GM12865 (cell line): Measurements from ENCODE around the gene FCHO1.

ENCODE experiments used
- DNase-seq: peaks from one replicate; pipeline ENCODE4 v3.0.0; 2010; ENCODE audit warnings: low read depth
- H3K4me3 ChIP-seq: 2 replicates; pipeline ENCODE4 v1.5.1; 2011; ENCODE audit warnings: mild to moderate bottlenecking, low read depth, low read length, control low read depth
- TF ChIP-seq, protein P1 (sequence below): IDR thresholded peaks from 2 replicates; pipeline ENCODE4 v1.5.1; 2011; ENCODE audit warnings: low read length, control low read depth, low read depth, inconsistent platforms; ENCODE audit not compliant: insufficient read depth; ENCODE audit errors: missing control alignments

FCHO1 gene

DNA sequence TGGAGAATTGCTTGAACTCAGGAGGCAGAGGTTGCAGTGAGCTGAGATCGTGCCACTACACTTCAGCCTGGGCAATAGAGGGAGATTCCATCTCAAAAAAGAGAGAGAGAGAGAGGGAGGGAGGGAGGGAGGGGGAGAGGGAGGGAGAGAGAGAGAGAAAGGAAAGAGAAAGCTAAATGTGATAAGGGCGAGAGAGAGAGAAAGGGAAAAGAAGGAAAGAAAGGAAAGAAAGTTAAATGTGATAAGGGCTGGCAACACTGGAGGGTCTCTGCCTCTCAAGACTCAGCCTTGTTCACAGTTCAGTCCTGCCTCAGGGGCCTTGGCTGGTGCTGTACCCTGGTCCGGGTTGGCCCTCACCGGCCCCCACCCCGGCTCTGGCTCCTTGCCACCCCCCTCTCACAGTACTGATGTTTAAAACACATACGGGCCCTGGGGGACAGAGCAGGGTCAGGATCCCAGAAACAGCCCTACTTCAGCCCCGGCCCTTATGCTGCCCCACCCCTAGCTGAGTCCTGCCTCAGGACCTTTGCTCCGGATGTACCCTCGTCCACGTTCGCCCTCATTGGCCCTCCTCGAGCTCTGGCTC is 28.5 kb upstream of the FCHO1 start:
- TF ChIP-seq, protein P1, sequence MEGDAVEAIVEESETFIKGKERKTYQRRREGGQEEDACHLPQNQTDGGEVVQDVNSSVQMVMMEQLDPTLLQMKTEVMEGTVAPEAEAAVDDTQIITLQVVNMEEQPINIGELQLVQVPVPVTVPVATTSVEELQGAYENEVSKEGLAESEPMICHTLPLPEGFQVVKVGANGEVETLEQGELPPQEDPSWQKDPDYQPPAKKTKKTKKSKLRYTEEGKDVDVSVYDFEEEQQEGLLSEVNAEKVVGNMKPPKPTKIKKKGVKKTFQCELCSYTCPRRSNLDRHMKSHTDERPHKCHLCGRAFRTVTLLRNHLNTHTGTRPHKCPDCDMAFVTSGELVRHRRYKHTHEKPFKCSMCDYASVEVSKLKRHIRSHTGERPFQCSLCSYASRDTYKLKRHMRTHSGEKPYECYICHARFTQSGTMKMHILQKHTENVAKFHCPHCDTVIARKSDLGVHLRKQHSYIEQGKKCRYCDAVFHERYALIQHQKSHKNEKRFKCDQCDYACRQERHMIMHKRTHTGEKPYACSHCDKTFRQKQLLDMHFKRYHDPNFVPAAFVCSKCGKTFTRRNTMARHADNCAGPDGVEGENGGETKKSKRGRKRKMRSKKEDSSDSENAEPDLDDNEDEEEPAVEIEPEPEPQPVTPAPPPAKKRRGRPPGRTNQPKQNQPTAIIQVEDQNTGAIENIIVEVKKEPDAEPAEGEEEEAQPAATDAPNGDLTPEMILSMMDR: no peak
- H3K4me3 ChIP-seq: no peak overlapping the region
- DNase-seq: no peak

DNA sequence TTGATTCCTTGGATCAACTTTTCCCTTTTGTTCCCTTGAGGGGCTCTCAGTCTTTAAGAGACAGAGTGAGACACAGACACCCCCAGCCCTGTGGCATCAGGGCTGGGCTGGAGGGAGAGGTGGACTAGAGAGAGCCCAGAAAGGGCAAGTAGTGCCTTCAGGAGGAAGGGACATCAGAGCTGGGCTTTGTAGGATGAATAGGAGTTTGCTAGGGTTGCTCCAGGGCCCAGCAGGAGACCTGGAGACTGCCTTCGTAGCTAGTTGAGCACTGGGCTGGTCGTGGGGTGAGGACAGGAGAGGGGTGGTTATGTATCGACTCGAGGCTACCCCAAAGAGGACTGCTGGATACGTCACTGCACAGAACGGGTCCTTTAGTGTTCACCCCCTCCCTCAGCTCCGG is 26.6 kb upstream of the FCHO1 start:
- DNase-seq: no peak
- no peak overlapping the region for H3K4me3 ChIP-seq
- TF ChIP-seq, protein P1: no peak

- no peak for DNase-seq
- TF ChIP-seq, protein P1: peak; percentile 50
- no peak overlapping the region for H3K4me3 ChIP-seq
Measured at GRCh38 chr19:17725422-17726078, 25.7 kb upstream of the FCHO1 start.

DNA sequence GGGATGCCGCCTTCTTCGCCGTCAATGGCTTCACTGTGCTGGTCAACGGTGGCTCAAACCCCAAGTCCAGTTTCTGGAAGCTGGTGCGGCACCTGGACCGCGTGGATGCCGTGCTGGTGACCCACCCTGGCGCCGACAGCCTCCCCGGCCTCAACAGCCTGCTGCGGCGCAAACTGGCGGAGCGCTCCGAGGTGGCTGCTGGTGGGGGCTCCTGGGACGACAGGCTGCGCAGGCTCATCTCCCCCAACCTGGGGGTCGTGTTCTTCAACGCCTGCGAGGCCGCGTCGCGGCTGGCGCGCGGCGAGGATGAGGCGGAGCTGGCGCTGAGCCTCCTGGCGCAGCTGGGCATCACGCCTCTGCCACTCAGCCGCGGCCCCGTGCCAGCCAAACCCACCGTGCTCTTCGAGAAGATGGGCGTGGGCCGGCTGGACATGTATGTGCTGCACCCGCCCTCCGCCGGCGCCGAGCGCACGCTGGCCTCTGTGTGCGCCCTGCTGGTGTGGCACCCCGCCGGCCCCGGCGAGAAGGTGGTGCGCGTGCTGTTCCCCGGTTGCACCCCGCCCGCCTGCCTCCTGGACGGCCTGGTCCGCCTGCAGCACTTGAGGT is 25.0 kb upstream of the FCHO1 start:
- DNase-seq: no peak
- H3K4me3 ChIP-seq: no peak overlapping the region
- TF ChIP-seq, protein P1: no peak

DNA sequence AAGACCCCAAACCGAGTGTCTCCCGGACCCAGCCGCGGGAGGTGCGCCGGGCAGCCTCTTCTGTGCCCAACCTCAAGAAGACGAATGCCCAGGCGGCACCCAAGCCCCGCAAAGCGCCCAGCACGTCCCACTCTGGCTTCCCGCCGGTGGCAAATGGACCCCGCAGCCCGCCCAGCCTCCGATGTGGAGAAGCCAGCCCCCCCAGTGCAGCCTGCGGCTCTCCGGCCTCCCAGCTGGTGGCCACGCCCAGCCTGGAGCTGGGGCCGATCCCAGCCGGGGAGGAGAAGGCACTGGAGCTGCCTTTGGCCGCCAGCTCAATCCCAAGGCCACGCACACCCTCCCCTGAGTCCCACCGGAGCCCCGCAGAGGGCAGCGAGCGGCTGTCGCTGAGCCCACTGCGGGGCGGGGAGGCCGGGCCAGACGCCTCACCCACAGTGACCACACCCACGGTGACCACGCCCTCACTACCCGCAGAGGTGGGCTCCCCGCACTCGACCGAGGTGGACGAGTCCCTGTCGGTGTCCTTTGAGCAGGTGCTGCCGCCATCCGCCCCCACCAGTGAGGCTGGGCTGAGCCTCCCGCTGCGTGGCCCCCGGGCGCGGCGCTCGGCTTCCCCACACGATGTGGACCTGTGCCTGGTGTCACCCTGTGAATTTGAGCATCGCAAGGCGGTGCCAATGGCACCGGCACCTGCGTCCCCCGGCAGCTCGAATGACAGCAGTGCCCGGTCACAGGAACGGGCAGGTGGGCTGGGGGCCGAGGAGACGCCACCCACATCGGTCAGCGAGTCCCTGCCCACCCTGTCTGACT is 24.1 kb upstream of the FCHO1 start:
- DNase-seq: no peak
- TF ChIP-seq, protein P1: no peak
- H3K4me3 ChIP-seq: no peak overlapping the region

GRCh38 chr19:17727843-17728242 is 23.4 kb upstream of the FCHO1 start:
- DNase-seq: no peak
- TF ChIP-seq, protein P1: no peak
- H3K4me3 ChIP-seq: no peak overlapping the region
